ENCODE data around the gene SEMA5A. TPM values are rescaled to one million over a fixed set of nuclear protein-coding genes. Genes with fewer than 3 reads are reported as not detected.

Gene SEMA5A
- total RNA-seq, 1 donor, result under 0.01 TPM

DNA sequence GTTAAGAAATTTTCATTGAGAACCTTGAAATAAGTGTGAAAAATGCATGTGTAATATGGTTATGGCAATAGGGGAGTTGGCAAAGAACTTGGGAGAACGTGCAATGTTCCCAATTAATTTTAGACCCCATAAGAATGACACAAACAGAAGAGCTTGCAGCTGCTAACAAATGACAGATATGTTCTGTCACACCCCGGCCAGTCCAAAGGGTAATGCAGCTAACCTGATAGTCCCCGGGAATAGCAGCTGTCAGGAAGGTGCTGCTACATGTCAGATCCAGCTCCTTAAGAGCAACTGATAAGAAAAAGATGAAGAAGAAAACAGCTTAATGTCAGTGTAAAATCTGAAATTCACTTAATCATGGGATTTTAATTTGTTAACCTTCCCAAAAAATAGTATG lies 30.4 kb downstream of the SEMA5A start:
- DNase-seq (ENCODE audit: low read depth in 2 of 3, low spot score in 2 of 3), result no peak

DNA sequence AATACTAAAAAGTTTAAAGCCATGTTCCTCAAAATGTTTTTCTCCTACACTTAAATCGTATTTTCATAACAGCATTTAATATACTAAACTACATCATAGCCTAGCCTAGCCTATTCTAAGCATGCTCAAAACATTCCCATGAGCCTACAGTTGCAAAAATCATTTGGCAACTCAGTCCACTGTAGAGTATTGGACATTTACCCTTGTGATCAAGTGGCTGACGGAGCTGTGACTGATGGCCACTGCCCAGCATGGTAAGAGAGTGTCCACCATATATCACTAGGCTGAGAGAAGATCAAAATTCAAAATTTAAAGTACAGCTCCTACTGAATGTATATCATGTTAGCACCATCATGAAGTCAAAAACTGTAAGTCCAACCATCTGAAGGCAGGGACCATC lies 30.9 kb downstream of the SEMA5A start:
- no peak for DNase-seq (ENCODE audit: low read depth in 2 of 3, low spot score in 2 of 3)

DNA sequence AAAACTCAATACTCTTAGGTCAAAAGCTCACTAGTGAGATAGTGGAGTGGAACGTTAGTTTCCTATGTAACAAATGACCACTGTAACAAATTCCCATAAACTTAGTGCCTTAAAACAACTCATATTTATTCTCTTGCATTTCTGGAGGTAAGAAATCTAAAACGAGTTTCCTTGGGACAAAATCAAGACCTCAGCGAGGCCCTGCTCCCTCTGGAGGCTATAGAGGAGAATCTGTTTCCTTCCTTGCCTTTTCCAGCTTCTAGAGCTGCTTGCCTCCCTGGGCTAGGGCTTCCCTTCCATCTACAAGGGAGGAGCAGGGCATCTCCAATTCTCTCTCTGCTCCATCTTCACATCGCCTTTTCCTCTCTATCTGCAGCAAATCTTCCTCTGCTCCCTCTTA lies 32.0 kb downstream of the SEMA5A start:
- no peak for DNase-seq (ENCODE audit: low read depth in 2 of 3, low spot score in 2 of 3)

GRCh38 chr5:9512457-9512856 lies 33.4 kb downstream of the SEMA5A start:
- no peak for DNase-seq (ENCODE audit: low read depth in 2 of 3, low spot score in 2 of 3)

DNA sequence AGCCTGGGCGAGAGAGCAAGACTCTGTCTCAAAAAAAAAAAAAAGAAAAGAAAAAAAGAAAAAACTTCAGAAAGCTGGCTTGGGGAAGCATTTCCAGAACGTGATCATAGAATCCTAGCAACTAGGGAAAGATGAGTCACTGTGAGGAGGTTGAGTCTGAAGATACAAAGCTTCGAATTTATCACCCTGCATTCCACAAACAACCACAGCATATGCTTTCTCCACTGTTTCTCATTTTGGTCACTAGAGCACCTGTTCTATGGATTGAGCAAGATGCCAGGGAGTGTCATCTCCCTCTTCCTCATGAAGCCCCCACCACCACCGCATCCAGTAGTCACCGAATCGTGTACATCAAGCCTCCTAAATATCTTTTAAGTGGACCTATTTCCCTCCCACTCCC lies 37.9 kb downstream of the SEMA5A start:
- DNase-seq (ENCODE audit: low read depth in 2 of 3, low spot score in 2 of 3), result no peak

- DNase-seq (ENCODE audit: low read depth in 2 of 3, low spot score in 2 of 3), result no peak
These were observed 40.6 kb downstream of the SEMA5A start for GRCh38 chr5:9505225-9505624.

- no peak for DNase-seq (ENCODE audit: low read depth in 2 of 3, low spot score in 2 of 3)
These were observed 43.0 kb downstream of the SEMA5A start for GRCh38 chr5:9502864-9503263.

GRCh38 chr5:9502050-9502834 lies 43.6 kb downstream of the SEMA5A start:
- DNase-seq (ENCODE audit: low read depth in 2 of 3, low spot score in 2 of 3), result no peak

DNA sequence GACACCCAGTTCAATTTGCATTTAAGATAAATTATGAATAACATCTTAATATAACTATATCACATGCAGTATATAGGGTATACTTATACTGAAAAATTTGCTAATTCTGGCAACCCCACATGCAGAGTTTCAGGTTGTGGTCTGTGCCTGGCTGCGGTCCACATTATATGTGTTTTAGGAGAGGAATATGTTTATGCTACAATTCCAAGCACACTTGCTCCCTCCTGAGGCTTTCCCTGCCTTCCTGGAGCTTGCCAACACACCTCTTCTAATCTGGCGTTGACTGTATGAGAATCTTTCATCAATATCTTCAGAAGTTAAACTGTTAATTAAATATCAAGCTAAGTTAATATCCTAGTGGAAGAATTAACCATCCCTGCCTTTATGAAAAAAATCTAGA lies 45.2 kb downstream of the SEMA5A start:
- no peak for DNase-seq (ENCODE audit: low read depth in 2 of 3, low spot score in 2 of 3)

DNA sequence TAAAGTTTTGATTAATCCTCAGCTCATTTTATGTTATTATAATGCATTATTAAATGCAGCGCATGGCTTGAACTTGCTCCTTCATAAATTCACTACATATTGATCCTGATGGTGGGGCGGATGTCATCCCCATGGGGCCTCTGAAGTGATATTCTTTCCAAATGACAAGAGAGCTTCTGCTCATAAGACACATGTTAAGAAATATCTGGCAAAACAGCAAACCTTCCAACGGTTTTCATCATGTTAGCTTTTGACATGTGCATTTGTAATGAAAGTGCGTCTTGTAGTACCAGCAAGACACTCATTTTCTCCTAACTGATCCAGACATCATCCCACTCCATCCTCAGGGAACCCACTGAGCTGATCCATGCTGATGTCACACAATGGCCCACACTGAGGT lies 45.7 kb downstream of the SEMA5A start:
- DNase-seq (ENCODE audit: low read depth in 2 of 3, low spot score in 2 of 3), result no peak

DNA sequence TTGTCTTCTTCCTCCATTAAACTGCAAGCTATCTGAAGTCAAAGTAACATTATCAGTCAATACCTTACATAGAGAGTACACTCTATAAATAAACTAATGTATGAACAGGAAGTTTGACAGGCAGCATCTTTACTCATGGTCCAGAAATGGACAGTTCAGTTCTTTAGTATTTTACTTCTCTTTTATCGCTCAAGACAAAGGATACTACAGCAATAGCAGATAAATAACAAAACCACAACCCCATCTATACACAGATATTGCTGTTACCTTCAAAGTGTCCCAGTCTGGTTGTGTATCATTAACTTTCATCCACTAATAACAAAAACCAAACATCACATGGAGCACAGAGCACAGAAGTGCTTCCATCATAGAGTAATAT lies 46.4 kb downstream of the SEMA5A start:
- DNase-seq (ENCODE audit: low read depth in 2 of 3, low spot score in 2 of 3), result no peak

DNA sequence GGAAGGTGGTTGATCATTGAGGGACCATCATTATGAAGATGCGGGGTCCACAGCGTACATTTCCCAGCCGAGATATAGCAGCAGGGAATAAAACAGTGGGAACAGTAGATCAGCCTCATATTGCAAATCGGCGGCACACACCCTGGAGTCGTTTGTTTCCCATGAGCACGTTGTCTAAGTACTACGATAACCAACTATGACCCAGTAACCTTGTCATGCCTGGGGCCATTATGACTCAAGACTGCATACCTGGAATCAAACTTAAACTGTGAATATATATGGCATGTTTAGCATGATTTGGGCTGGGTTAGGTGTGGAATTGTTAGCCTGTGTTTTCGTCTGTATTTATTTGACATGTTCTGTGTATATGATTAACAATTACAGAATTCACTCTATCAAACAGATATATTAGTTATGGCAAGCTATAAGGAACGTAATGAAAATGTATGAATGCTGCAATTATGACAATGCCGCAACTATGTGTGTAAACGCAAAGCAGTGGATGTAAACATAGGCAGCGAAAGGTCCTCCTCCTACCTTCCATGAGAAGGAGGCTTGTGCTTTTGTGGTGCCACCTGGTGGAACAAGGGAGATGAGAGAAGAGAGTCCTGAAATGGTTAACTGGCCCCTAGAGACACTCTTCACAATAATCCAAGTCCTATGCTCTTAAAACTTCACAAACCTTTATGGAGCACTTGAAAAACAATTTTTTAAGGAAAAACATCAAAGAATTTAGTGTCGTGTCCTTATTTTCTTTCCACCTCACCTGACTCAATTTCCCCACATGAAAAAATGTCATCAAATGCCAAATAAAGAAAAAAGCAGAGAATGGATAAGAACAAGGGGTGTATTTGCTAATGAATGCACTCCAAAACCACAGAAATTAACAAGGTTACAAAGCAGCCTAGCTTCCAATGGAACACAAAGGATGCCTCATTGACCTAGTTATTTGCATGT lies 47.1 kb downstream of the SEMA5A start:
- peak in 2 of 3 donors; percentile 4 to 59 for DNase-seq (ENCODE audit: low read depth in 2 of 3, low spot score in 2 of 3)

- DNase-seq (ENCODE audit: low read depth in 2 of 3, low spot score in 2 of 3), result no peak
These were observed 48.5 kb downstream of the SEMA5A start for GRCh38 chr5:9497347-9497746.

DNA sequence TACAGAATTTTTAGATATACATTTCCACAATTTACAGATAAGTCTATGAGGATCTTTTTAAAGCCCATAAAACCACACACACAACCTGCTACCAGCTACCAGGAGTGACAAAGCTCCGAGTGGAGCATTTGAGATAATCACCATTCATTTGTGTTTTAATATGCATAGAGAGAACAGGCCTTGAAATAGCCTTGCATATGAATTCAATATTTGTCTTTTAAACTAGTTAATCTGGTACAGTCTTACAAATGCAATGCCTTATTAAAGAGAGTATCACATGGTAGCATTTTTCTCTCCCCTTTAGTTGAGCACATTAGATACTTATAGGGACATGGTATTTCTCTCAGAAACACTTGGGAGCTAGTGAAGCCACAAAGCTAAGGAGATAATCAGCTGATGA lies 49.1 kb downstream of the SEMA5A start:
- DNase-seq (ENCODE audit: low read depth in 2 of 3, low spot score in 2 of 3), result no peak

DNA sequence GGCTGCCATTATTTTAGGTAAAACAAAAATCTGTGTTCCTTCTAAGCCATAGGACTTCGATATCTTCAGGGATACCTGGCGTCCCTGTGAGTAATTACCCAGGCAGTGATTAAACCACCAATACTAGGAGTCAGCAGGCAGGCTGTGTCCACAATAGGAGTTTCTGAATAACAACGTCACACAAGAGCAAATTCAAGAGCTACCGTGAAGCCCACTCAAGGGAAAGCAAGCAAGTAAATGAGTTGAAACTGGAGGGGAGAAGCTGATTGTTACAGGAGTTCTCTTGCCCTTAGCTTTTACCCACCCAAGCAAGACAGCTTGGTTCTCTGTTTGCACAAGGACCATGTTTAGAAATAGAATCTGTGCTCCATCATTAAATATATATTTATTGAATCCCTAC lies 50.8 kb downstream of the SEMA5A start:
- no peak for DNase-seq (ENCODE audit: low read depth in 2 of 3, low spot score in 2 of 3)

DNA sequence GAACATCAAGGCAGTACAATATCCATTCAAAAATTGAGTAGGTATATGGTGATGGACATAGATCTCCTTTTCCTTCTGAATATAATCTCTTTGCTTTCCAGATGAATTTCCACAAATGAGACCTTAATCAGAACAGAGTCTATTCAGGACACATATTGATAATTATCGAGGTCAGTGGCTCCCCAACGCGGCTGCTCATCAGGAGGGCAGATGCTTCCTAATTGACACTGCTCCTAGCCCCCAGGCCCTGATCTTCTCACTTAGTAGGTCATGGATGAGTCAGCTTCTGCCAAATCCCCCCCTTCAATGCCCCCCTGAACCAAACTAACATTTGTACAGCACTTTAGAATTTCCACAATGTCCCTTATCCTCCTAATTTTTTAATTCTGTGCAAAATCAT lies 51.6 kb downstream of the SEMA5A start:
- DNase-seq (ENCODE audit: low read depth in 2 of 3, low spot score in 2 of 3), result no peak

- no peak for DNase-seq (ENCODE audit: low read depth in 2 of 3, low spot score in 2 of 3)
These were observed 55.3 kb downstream of the SEMA5A start for GRCh38 chr5:9490494-9491097.

- DNase-seq (ENCODE audit: low read depth in 2 of 3, low spot score in 2 of 3), result no peak
These were observed 62.1 kb downstream of the SEMA5A start for GRCh38 chr5:9483779-9484178.

DNA sequence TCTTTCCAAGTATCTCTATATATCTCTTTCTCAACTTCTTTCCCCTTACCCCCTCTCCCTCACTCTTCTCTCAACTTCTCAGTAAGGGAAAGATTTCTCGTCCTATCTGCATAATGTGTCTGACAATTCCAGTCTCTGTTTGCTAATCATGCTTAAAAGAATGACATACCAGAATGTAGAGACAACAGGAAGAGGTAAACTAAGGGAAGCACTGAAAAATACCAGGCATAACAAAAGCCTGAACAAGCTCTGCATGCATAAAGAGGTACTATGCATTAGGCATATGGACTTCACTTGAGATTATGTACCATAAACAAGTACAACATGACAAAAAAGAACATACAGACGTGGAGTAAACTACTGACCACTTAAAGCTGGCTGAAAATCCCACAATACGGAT lies 62.6 kb downstream of the SEMA5A start:
- DNase-seq (ENCODE audit: low read depth in 2 of 3, low spot score in 2 of 3), result no peak

GRCh38 chr5:9482381-9482780 lies 63.5 kb downstream of the SEMA5A start:
- DNase-seq (ENCODE audit: low read depth in 2 of 3, low spot score in 2 of 3), result no peak

DNA sequence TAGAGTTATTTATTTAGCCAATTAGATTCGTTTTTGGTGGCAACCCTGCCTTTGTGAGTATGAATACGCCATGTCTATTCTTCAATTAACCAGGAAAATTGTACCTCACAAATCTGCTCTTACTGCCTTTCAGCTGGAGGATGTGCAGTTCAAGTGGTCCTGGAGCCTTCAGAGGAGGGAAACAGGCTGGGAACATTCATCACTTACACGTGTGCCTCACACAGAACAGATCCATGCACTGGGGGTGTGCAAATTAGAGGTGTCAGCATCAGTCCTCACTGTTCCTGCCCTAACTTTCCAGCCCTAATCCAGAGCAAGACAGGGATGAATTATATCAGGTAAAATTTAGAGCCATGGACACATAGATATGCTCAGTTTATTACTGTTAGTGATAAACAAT lies 65.4 kb downstream of the SEMA5A start:
- no peak for DNase-seq (ENCODE audit: low read depth in 2 of 3, low spot score in 2 of 3)

DNA sequence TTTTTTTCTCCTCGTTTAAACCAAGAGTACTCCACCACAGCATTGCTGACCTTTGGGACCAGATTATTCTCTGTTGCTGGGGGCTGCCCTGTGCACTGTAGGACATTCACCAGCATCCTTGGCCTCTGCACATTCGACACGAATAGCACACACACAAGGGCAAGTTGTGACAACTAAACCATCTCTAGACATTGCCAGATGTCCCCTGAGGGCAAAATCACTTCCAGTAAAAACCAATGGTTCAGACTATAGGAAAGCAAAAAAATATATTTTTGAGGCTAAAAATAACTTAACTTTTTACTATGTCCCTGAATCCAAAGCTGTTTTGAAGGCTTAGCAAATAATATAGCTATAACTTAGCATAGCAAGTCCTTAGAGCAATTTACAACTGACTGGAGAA lies 65.9 kb downstream of the SEMA5A start:
- DNase-seq (ENCODE audit: low read depth in 2 of 3, low spot score in 2 of 3), result no peak
